ENCODE measurements around the gene MLLT6. TPM values are rescaled to one million over a fixed set of nuclear protein-coding genes. Genes with fewer than 3 reads are reported as not detected.
A peak's percentile ranks its signal among the peaks of the same experiment; 100 is the strongest.

MLLT6 gene
- total and polyA plus RNA-seq, 2 of the 13 experiments (the other 11 are each of a cell fraction or from before 2014, with no cell fraction given), result 50.7 to 69.5 TPM

DNA sequence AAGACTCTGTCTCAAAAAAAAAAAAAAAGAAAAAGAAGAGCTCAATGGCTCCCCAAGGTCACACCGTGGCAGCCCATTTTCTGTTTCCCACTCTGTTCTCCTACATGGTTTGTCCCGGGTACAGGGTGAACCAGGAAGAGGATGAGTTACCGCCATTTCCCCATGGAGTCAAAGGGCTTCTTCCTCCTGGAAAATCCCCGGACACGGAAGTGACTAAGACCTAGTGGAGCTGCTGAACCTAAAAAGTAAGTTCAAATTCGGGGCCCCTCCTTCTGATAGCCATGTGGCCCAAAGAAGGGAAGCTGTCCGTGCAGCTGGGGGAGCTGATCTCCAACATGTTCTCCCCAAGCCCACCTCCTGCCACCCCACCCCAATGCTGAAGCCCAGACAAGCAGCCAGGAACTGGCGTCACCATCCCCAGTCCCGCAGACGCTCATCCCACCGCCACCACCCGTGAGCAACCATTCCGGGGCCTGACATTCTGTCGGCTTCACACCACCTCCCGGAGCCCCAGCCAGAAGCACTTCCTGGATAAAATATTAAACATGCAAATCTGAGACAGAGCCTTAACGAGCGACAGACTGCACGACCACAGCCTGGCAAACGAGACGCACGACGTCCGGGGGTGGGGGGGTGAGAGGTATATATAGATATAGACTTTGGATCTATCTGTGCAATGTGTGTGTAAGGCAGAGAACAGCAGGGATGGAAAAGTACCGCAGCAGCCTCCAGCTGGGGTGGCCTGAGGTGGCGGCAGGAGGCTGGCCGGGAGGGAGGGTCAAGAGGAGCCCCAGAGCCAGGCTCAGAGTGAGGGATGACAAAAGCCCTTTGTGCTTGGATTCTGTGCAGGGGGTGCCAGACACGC is 47.9 kb upstream of the MLLT6 start (continued):
- TF ChIP-seq ZC3H13 (CRISPR knock-in tag; IDR thresholded peaks at IDR 0.05) (no peak; the same call in 1 of the 2 replicates), JARID2 (CRISPR knock-in tag; IDR thresholded peaks at IDR 0.05; ENCODE audit: insufficient replicate concordance) (no peak), ARID5B (CRISPR knock-in tag; IDR thresholded peaks at IDR 0.05) (peak; percentile 80), ARID2 (CRISPR knock-in tag; IDR thresholded peaks at IDR 0.05; ENCODE audit: borderline replicate concordance) (peak; percentile 85; the same call in 1 of the 2 replicates), ZNF782 (CRISPR knock-in tag; IDR thresholded peaks at IDR 0.05; ENCODE audit: borderline replicate concordance) (peak; percentile 43; the same call in 1 of the 2 replicates), ATF1 (CRISPR knock-in tag; IDR thresholded peaks at IDR 0.05) (0 out of 2 replicates have a peak, but pooled peaks have one; percentile 63), ZNF772 (CRISPR knock-in tag; IDR thresholded peaks at IDR 0.05) (peak; percentile 14; the same call in 1 of the 2 replicates), ZFYVE20 (CRISPR knock-in tag; IDR thresholded peaks at IDR 0.05; ENCODE audit: borderline replicate concordance, low read depth) (no peak), KAT8 (CRISPR knock-in tag; IDR thresholded peaks at IDR 0.05) (peak; percentile 83), RXRA (CRISPR knock-in tag; IDR thresholded peaks at IDR 0.05) (peak; percentile 97), ZBTB2 (CRISPR knock-in tag; IDR thresholded peaks at IDR 0.05; ENCODE audit: low read depth) (peak; percentile 60; the same call in 1 of the 2 replicates)
- TF ChIP-seq, protein P1, sequence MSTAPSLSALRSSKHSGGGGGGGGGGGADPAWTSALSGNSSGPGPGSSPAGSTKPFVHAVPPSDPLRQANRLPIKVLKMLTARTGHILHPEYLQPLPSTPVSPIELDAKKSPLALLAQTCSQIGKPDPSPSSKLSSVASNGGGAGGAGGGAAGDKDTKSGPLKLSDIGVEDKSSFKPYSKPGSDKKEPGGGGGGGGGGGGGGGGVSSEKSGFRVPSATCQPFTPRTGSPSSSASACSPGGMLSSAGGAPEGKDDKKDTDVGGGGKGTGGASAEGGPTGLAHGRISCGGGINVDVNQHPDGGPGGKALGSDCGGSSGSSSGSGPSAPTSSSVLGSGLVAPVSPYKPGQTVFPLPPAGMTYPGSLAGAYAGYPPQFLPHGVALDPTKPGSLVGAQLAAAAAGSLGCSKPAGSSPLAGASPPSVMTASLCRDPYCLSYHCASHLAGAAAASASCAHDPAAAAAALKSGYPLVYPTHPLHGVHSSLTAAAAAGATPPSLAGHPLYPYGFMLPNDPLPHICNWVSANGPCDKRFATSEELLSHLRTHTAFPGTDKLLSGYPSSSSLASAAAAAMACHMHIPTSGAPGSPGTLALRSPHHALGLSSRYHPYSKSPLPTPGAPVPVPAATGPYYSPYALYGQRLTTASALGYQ (CRISPR knock-in tag; IDR thresholded peaks at IDR 0.05), result no peak; the same call in none of the 2 replicates
- TF ChIP-seq, protein P2, sequence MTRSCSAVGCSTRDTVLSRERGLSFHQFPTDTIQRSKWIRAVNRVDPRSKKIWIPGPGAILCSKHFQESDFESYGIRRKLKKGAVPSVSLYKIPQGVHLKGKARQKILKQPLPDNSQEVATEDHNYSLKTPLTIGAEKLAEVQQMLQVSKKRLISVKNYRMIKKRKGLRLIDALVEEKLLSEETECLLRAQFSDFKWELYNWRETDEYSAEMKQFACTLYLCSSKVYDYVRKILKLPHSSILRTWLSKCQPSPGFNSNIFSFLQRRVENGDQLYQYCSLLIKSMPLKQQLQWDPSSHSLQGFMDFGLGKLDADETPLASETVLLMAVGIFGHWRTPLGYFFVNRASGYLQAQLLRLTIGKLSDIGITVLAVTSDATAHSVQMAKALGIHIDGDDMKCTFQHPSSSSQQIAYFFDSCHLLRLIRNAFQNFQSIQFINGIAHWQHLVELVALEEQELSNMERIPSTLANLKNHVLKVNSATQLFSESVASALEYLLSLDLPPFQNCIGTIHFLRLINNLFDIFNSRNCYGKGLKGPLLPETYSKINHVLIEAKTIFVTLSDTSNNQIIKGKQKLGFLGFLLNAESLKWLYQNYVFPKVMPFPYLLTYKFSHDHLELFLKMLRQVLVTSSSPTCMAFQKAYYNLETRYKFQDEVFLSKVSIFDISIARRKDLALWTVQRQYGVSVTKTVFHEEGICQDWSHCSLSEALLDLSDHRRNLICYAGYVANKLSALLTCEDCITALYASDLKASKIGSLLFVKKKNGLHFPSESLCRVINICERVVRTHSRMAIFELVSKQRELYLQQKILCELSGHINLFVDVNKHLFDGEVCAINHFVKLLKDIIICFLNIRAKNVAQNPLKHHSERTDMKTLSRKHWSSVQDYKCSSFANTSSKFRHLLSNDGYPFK (CRISPR knock-in tag; IDR thresholded peaks at IDR 0.05; ENCODE audit: borderline replicate concordance), result no peak; the same call in 1 of the 2 replicates
- TF ChIP-seq, protein P3, sequence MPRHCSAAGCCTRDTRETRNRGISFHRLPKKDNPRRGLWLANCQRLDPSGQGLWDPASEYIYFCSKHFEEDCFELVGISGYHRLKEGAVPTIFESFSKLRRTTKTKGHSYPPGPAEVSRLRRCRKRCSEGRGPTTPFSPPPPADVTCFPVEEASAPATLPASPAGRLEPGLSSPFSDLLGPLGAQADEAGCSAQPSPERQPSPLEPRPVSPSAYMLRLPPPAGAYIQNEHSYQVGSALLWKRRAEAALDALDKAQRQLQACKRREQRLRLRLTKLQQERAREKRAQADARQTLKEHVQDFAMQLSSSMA (CRISPR knock-in tag; IDR thresholded peaks at IDR 0.05), result no peak

Data from HepG2 (cell line).